Spleen (tissue), 11 donors: Measurements from ENCODE around the gene FAM117B. TPM values are rescaled to one million over a fixed set of nuclear protein-coding genes. Genes with fewer than 3 reads are reported as not detected.

ENCODE experiments used
- DNase-seq: peaks from one replicate; pipeline ENCODE4 v3.0.0-alpha.2; 2020
- H3K27ac ChIP-seq, 8 donors: fragments of 200-600 bp; sonication (generic) in 7 of 8; 1 replicate in 4 of 8; 2 replicates in 4 of 8; pipeline versions ENCODE4 v1.5.0 to v1.8.0; 2016 to 2021; ENCODE audit warnings: inconsistent platforms in 4 of 8, mild to moderate bottlenecking in 4 of 8, moderate library complexity in 1 of 8
- H3K27me3 ChIP-seq, 7 donors: fragments of 200-600 bp; sonication (generic) in 6 of 7; replicated peaks in 1 of 7; 1 replicate in 4 of 7; 2 replicates in 3 of 7; pipeline versions ENCODE4 v1.5.0 to v1.8.0; 2016 to 2021; ENCODE audit warnings: inconsistent platforms in 3 of 7, mild to moderate bottlenecking in 1 of 7
- H3K36me3 ChIP-seq, 6 donors: fragments of 200-600 bp; sonication (generic) in 5 of 6; 1 replicate in 4 of 6; 2 replicates in 2 of 6; pipeline versions ENCODE4 v1.5.0 to v1.8.0; 2016 to 2021; ENCODE audit warnings: inconsistent platforms in 2 of 6
- H3K4me1 ChIP-seq, 6 donors: fragments of 200-600 bp; sonication (generic) in 5 of 6; 1 replicate in 3 of 6; 2 replicates in 3 of 6; pipeline versions ENCODE4 v1.5.0 to v1.8.0; 2016 to 2021; ENCODE audit warnings: inconsistent platforms in 3 of 6
- H3K4me3 ChIP-seq, 8 donors: fragments of 200-600 bp; sonication (generic) in 7 of 8; 1 replicate in 4 of 8; 2 replicates in 4 of 8; pipeline versions ENCODE4 v1.5.0 to v1.8.0; 2016 to 2021; ENCODE audit warnings: inconsistent platforms in 4 of 8, mild to moderate bottlenecking in 4 of 8, moderate library complexity in 2 of 8
- H3K9me3 ChIP-seq, 8 donors: fragments of 200-600 bp; sonication (generic) in 7 of 8; 1 replicate in 4 of 8; 2 replicates in 4 of 8; pipeline versions ENCODE4 v1.5.0 to v1.8.0; 2016 to 2021; ENCODE audit warnings: inconsistent platforms in 4 of 8
- CTCF ChIP-seq, 11 experiments: fragments of 200-600 bp in 7 of 11; fragments of 450-650 bp in 4 of 11; sonication (generic) in 4 of 11; IDR thresholded peaks in 8 of 11; conservative IDR thresholded peaks in 3 of 11; 1 replicate in 7 of 11; 2 replicates in 4 of 11; pipeline versions ENCODE4 v1.4.0 to v1.8.0; 2016 to 2021; ENCODE audit warnings: antibody characterized with exemption in 11 of 11, inconsistent platforms in 4 of 11, mild to moderate bottlenecking in 1 of 11
- POLR2A ChIP-seq, 3 donors: fragments of 450-650 bp; IDR thresholded peaks; one replicate each; pipeline ENCODE4 v1.5.1; 2017; ENCODE audit warnings: antibody characterized with exemption in 3 of 3, mild to moderate bottlenecking in 1 of 3
- POLR2AphosphoS5 ChIP-seq, 3 donors: sonication (generic); formaldehyde crosslinking; IDR thresholded peaks; one replicate each; pipeline ENCODE4 v1.5.1; 2017; ENCODE audit warnings: antibody characterized with exemption in 3 of 3
- WGBS, 5 donors: extraction: QIAGEN DNeasy Blood & Tissue Kit in 3 of 5; methylation state at CpG; one replicate each; pipeline versions ENCODE4 v1.1.5 to v1.1.7; 2013 to 2018; 5-methylcytosine and 5-hydroxymethylcytosine counted together
- intact Hi-C: fragments of 100-400 bp; cut with DNase I; formaldehyde crosslinking; loops from one replicate; pipeline ENCODE4 v1.15.0; 2023; ENCODE audit warnings: low total_unique reads
- polyA plus RNA-seq, 3 donors: library from polyadenylated mRNA; stranded (reverse); fragments of 200-250 nt; gene quantifications; one replicate each; pipeline ENCODE4 v1.2.1, GENCODE V29; 2013
- total RNA-seq, 7 donors: library from RNA; depleted of rRNA in 3 of 7; stranded (reverse); fragments of >200 nt in 3 of 7; fragmentation: NEBNext Ultra II Directional in 4 of 7; extraction: Animal tissue kit (Norgen Biotek cat#: 25700) in 4 of 7; gene quantifications; one replicate each; pipeline versions ENCODE4 v1.1.0 to v1.2.1, GENCODE V29; 2016 to 2021
- donor health status: healthy with polysubstance abuse.
- donor health status: DM: no; HTN: no; CAD: no; lungs with moderate emphysema.
- donor health status: DM: no; HTN: no; CAD: no.
- donor health status: Bipolar disorder and iron deficiency.
- donor health status: healthy.
- donor health status: DM: no; HTN: no; CAD: no.
- donor health status: DM: yes; HTN: yes; CAD: no.

FAM117B gene
- total and polyA plus RNA-seq, 10 donors = 4.8 to 28.0 (median 15.1) TPM

- Histone ChIP-seq H3K36me3 (no peaks in the 10 kb centered on the region), H3K9me3 (no peaks in the 10 kb centered on the region), H3K27me3 (no peaks in the 10 kb centered on the region), H3K4me3 (no peak overlapping the region), H3K4me1 (peaks cover 0 to 60% (median 12%) of the 10 kb centered on the region in 6 donors), H3K27ac (no peak overlapping the region)
- DNase-seq = no peak
- intact Hi-C loops = no loop called here
- no peak for TF ChIP-seq POLR2AphosphoS5 (IDR thresholded peaks at IDR 0.05)
- 77 to 87% (median 84%) methylated on average over 3 of the region's 3 CpGs for WGBS, 5 donors
Measured at GRCh38 chr2:202628646-202629198, 6.0 kb upstream of the FAM117B start.

- Histone ChIP-seq H3K27me3 (no peaks in the 10 kb centered on the region), H3K4me1 (peaks cover 13 to 49% (median 27%) of the 10 kb centered on the region in 6 donors), H3K4me3 (no peak overlapping the region), H3K9me3 (no peaks in the 10 kb centered on the region), H3K36me3 (no peaks in the 10 kb centered on the region), H3K27ac (peak overlapping the region in 4 of 8 donors; percentile 26 to 94 (median 47))
- intact Hi-C loops = no loop called here
- TF ChIP-seq POLR2A (IDR thresholded peaks at IDR 0.05) = no peak
- no peak for TF ChIP-seq POLR2AphosphoS5 (IDR thresholded peaks at IDR 0.05)
- no peak for TF ChIP-seq CTCF (IDR thresholded peaks at IDR 0.05 in 8 of 11, conservative IDR thresholded peaks at IDR 0.05 in 3 of 11)
- 72 to 86% (median 80%) methylated on average over 4 of the region's 4 CpGs for WGBS, 5 donors
- no peak for DNase-seq
Measured at GRCh38 chr2:202632682-202633290, 2.0 kb upstream of the FAM117B start.

GRCh38 chr2:202633470-202633869 is 1.3 kb upstream of the FAM117B start:
- Histone ChIP-seq H3K36me3 (no peaks in the 10 kb centered on the region), H3K9me3 (no peaks in the 10 kb centered on the region), H3K4me1 (peaks cover 17 to 51% (median 33%) of the 10 kb centered on the region in 6 donors), H3K27me3 (no peaks in the 10 kb centered on the region), H3K4me3 (no peak overlapping the region), H3K27ac (peak overlapping the region in 4 of 8 donors; percentile 94 to 99 (median 98))
- intact Hi-C loops = no loop called here
- 96 to 99% (median 98%) methylated on average over 19 of the region's 19 CpGs for WGBS, 5 donors
- DNase-seq = peak; percentile 77
- TF ChIP-seq POLR2AphosphoS5 (IDR thresholded peaks at IDR 0.05) = no peak
- no peak for TF ChIP-seq POLR2A (IDR thresholded peaks at IDR 0.05)
- TF ChIP-seq CTCF (IDR thresholded peaks at IDR 0.05 in 8 of 11, conservative IDR thresholded peaks at IDR 0.05 in 3 of 11) = no peak

GRCh38 chr2:202635428-202636212 is 851 bp downstream of the FAM117B start:
- H3K4me1 ChIP-seq = peaks cover 17 to 70% (median 46%) of the 10 kb centered on the region in 6 donors
- H3K27me3 ChIP-seq = no peaks in the 10 kb centered on the region
- H3K9me3 ChIP-seq = no peaks in the 10 kb centered on the region
- peak; percentile 96 for DNase-seq
- TF ChIP-seq POLR2AphosphoS5 (IDR thresholded peaks at IDR 0.05) = peak; percentile 82 to 87 (median 87)
- TF ChIP-seq CTCF (IDR thresholded peaks at IDR 0.05 in 8 of 11, conservative IDR thresholded peaks at IDR 0.05 in 3 of 11) = peak in 4 of 11 experiments; percentile 14 to 50 (median 36)
- peak in 1 of 3 donors; percentile 29 for TF ChIP-seq POLR2A (IDR thresholded peaks at IDR 0.05)
- WGBS, 5 donors = 0 to 1% (median 0%) methylated on average over 29 to 92 of the region's 92 CpGs
- H3K4me3 ChIP-seq = peak overlapping the region; percentile 93 to 100 (median 98)
- H3K36me3 ChIP-seq = no peaks in the 10 kb centered on the region
- H3K27ac ChIP-seq = peak overlapping the region; percentile 92 to 99 (median 96)
- intact Hi-C loops = no loop called here
